CD8-positive, alpha-beta memory T cell (primary cell): ENCODE measurements around the gene IPO8. TPM values are rescaled to one million over a fixed set of nuclear protein-coding genes. Genes with fewer than 3 reads are reported as not detected.

ENCODE experiments used
- CTCF ChIA-PET: fragments of 350-600 bp; sonication (Branson Sonifier 250); formaldehyde crosslinking; loops from one replicate; lab custom pipeline; 2021; ENCODE audit warnings: antibody characterized with exemption; lab: Charles Lee
- POLR2A ChIA-PET: fragments of 350-600 bp; sonication (Branson Sonifier 250); formaldehyde crosslinking; loops from one replicate; lab custom pipeline; 2021; ENCODE audit warnings: antibody characterized with exemption; lab: Charles Lee
- DNase-seq, 5 donors: peaks; one replicate each; pipeline versions ENCODE4 v3.0.0 to v3.0.0-alpha.2; 2020 to 2022; ENCODE audit warnings: mixed read lengths in 1 of 5
- H3K27ac ChIP-seq: one replicate; pipeline ENCODE4 v1.7.0; 2013; ENCODE audit warnings: low read depth, mild to moderate bottlenecking, low read length, moderate library complexity
- H3K27me3 ChIP-seq: 2 replicates; pipeline ENCODE4 v1.7.0; 2013; ENCODE audit warnings: low read length, mild to moderate bottlenecking; ENCODE audit not compliant: insufficient read depth, poor library complexity, severe bottlenecking
- H3K36me3 ChIP-seq: 2 replicates; pipeline ENCODE4 v1.7.0; 2013; ENCODE audit warnings: mild to moderate bottlenecking, low read length, moderate library complexity; ENCODE audit not compliant: insufficient read depth
- H3K4me1 ChIP-seq: 2 replicates; pipeline ENCODE4 v1.7.0; 2013; ENCODE audit warnings: mild to moderate bottlenecking, low read length, moderate library complexity; ENCODE audit not compliant: insufficient read depth
- H3K4me3 ChIP-seq: 2 replicates; pipeline ENCODE4 v1.7.0; 2013; ENCODE audit warnings: mild to moderate bottlenecking, low read length
- H3K9me3 ChIP-seq: 2 replicates; pipeline ENCODE4 v1.7.0; 2013; ENCODE audit warnings: mild to moderate bottlenecking, low read length
- H3K27ac Mint-ChIP-seq, 8 donors: one replicate each; pipeline ENCODE4 v1.8.0; 2020 to 2021; ENCODE audit warnings: mixed read lengths in 8 of 8, mild to moderate bottlenecking in 6 of 8, inconsistent platforms in 3 of 8, moderate library complexity in 3 of 8
- H3K27me3 Mint-ChIP-seq, 2 donors: one replicate each; pipeline ENCODE4 v1.8.0; 2020 to 2021; ENCODE audit warnings: mixed read lengths in 2 of 2, mild to moderate bottlenecking in 1 of 2, moderate library complexity in 1 of 2
- H3K36me3 Mint-ChIP-seq, 3 donors: one replicate each; pipeline ENCODE4 v1.8.0; 2020 to 2021; ENCODE audit warnings: mixed read lengths in 3 of 3, inconsistent platforms in 1 of 3, mild to moderate bottlenecking in 1 of 3
- H3K4me1 Mint-ChIP-seq, 3 donors: one replicate each; pipeline ENCODE4 v1.8.0; 2020 to 2021; ENCODE audit warnings: mixed read lengths in 3 of 3, inconsistent platforms in 1 of 3, mild to moderate bottlenecking in 1 of 3
- H3K4me3 Mint-ChIP-seq, 7 donors: one replicate each; pipeline ENCODE4 v1.8.0; 2020 to 2021; ENCODE audit warnings: mixed read lengths in 7 of 7, mild to moderate bottlenecking in 6 of 7, moderate library complexity in 4 of 7, inconsistent platforms in 2 of 7
- H3K9me3 Mint-ChIP-seq, 5 donors: one replicate each; pipeline ENCODE4 v1.8.0; 2020 to 2022; ENCODE audit warnings: mixed read lengths in 5 of 5, mild to moderate bottlenecking in 3 of 5, moderate library complexity in 2 of 5, inconsistent platforms in 1 of 5
- polyA plus RNA-seq: library from polyadenylated mRNA; unstranded; fragments of 300-500 nt; fragmentation: Illumina TruSeq; gene quantifications from one replicate; pipeline ENCODE4 v1.2.3, GENCODE V29; 2021
- total RNA-seq, 2 experiments: library from RNA; stranded (reverse); gene quantifications; one replicate each; pipeline ENCODE4 v1.2.3, GENCODE V29; 2021

Gene IPO8
- total RNA-seq: 10 to 100 TPM; 50.8 to 52.9 TPM
- polyA plus RNA-seq: 14.8 TPM

DNA sequence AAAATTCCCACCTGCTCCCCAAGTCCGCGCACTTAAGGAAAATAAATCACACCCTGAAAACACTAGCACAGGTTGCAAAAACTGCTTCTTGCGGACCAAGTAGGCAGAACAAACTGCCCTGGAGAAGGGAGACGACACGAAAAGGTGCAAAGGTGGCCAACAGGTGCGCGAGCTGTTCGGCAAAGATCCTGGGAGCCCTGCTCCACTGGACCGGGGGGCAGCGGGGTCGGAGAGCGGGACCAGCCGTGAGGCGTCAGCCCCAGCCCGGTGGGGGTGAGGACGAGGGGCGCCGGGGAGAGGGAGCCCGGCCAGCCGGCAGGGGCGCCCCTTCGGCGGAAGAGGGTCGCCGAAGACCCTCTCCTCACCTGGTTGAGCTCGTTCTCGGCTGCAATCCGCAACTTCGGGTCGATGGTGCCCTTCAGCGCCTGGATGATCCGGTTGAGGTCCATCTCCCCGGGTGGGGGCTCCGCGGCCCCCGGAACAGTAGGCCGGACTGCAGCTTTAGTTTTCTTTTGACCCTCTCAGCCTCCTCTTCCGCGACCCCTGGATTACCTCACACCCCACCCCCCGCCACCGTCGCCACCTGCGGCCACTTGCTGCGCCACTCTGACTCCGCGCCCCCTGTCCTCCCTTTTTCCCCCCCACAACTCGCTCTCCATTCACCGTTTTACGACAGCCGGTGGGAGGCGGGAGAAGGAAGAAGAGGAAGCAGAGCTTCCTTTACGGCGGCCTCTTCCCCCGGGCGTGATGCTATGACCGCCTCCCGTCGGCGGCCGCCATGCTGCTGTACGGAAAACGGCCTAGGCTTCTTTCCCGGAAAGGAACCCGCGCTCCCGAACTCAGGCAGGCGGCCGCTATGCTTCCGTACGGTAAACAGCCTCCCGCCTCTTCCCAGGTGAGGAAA lies at the start of gene IPO8:
Gene IPO8 (minus strand): TSS at position 671 of the 904 bp plus-strand sequence. CDS start 222 bp downstream, at position 449.
- Mint-ChIP-seq H3K27ac (peak within 1 kb of the TSS; percentile 84 to 97 (median 96)), H3K9me3 (no peaks in the 10 kb centered on the region), H3K4me1 (peaks cover 47 to 55% (median 52%) of the 10 kb centered on the region in 3 donors), H3K36me3 (peaks cover 0 to 11% (median 3%) of the 10 kb centered on the region in 3 donors), H3K27me3 (no peaks in the 10 kb centered on the region), H3K4me3 (peak within 1 kb of the TSS; percentile 96 to 99 (median 99))
- peaks cover 21% of the 10 kb centered on the region for H3K4me1 ChIP-seq
- no peaks in the 10 kb centered on the region for H3K36me3 ChIP-seq
- H3K9me3 ChIP-seq: no peaks in the 10 kb centered on the region
- H3K4me3 ChIP-seq: peak within 1 kb of the TSS; percentile 89
- peak; percentile 78 to 90 (median 83) for DNase-seq
- no peaks in the 10 kb centered on the region for H3K27me3 ChIP-seq
- H3K27ac ChIP-seq: peak within 1 kb of the TSS; percentile 86
- POLR2A ChIA-PET: interaction anchor here (0.7 to 2.0 kb wide), 6 partner anchors 15 to 1314 kb away, joined by 3 to 13 read pairs (median 8); partner anchors contain the start of genes CAPRIN2 and ERGIC2
- CTCF ChIA-PET: interaction anchor here (0.6 to 1.9 kb wide), 13 partner anchors 11 to 153 kb away, joined by 3 to 8 read pairs (median 4); partner anchors contain the start of gene CAPRIN2

DNA sequence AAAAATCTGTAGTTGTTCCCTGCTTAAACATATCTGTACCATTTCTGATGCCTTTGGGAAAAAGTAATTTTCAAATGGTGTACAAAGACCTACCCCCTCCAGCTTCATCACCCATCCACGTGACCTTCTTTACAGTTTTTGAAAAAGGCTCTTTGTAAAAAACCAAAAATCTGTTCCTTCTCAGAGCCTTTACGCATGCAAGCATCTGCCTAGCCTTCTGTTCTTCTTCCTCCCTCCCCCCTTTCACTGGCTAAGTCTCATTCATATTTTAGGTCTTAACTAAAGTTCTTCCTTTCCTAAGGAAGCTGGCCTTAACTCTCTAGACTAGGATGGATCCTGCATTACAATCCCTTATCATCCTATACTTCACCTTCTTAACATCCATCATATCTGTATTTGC lies 48.7 kb upstream of the IPO8 start:
- Histone ChIP-seq H3K27ac (no peak overlapping the region), H3K4me1 (no peaks in the 10 kb centered on the region), H3K9me3 (no peaks in the 10 kb centered on the region), H3K36me3 (no peaks in the 10 kb centered on the region), H3K4me3 (no peak overlapping the region), H3K27me3 (no peaks in the 10 kb centered on the region)
- ChIA-PET POLR2A (no interaction called here), CTCF (no interaction called here)
- Mint-ChIP-seq H3K4me3 (no peak overlapping the region), H3K27me3 (no peaks in the 10 kb centered on the region), H3K27ac (no peak overlapping the region), H3K4me1 (peaks cover 14 to 32% (median 31%) of the 10 kb centered on the region in 3 donors), H3K36me3 (peaks cover 14 to 40% (median 17%) of the 10 kb centered on the region in 3 donors), H3K9me3 (no peaks in the 10 kb centered on the region)
- no peak for DNase-seq

- Mint-ChIP-seq H3K9me3 (no peaks in the 10 kb centered on the region), H3K4me1 (peaks cover 0 to 16% (median 14%) of the 10 kb centered on the region in 3 donors), H3K27me3 (no peaks in the 10 kb centered on the region), H3K36me3 (peaks cover 24 to 46% (median 26%) of the 10 kb centered on the region in 3 donors), H3K4me3 (no peak overlapping the region), H3K27ac (no peak overlapping the region)
- Histone ChIP-seq H3K27ac (no peak overlapping the region), H3K27me3 (no peaks in the 10 kb centered on the region), H3K4me3 (no peak overlapping the region), H3K4me1 (no peaks in the 10 kb centered on the region), H3K36me3 (no peaks in the 10 kb centered on the region), H3K9me3 (no peaks in the 10 kb centered on the region)
- ChIA-PET CTCF (no interaction called here), POLR2A (no interaction called here)
- no peak for DNase-seq
These were observed 44.6 kb upstream of the IPO8 start for GRCh38 chr12:30740274-30740673.

DNA sequence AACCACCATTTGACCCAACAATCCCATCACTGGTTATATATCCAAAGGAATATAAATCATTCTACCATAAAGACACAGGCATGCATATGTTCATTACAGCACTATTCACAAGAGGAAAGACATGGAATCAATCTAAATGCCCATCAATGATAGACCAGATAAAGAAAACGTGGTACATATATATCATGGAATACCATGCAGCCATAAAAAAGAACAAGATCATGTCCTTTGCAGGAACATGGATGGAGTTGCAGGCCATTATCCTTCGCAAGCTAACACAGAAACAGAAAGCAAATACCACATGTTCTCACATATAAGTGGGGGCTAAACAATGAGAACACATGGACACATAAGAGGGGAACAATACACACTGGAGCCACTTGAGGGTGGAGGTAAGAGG lies 43.4 kb upstream of the IPO8 start:
- peaks cover 3% of the 10 kb centered on the region for H3K36me3 ChIP-seq
- no peak overlapping the region for H3K27ac ChIP-seq
- POLR2A ChIA-PET: interaction anchor here (0.6 kb wide), 1 partner anchor 43 kb away, joined by 6 read pairs; the partner anchor contains the start of gene IPO8
- Mint-ChIP-seq H3K27ac (no peak overlapping the region), H3K36me3 (peaks cover 26 to 56% (median 30%) of the 10 kb centered on the region in 3 donors), H3K9me3 (no peaks in the 10 kb centered on the region), H3K4me3 (no peak overlapping the region), H3K4me1 (peaks cover 0 to 16% (median 14%) of the 10 kb centered on the region in 3 donors), H3K27me3 (no peaks in the 10 kb centered on the region)
- CTCF ChIA-PET: no interaction called here
- no peak overlapping the region for H3K4me3 ChIP-seq
- H3K4me1 ChIP-seq: no peaks in the 10 kb centered on the region
- H3K27me3 ChIP-seq: no peaks in the 10 kb centered on the region
- DNase-seq: no peak
- no peaks in the 10 kb centered on the region for H3K9me3 ChIP-seq

DNA sequence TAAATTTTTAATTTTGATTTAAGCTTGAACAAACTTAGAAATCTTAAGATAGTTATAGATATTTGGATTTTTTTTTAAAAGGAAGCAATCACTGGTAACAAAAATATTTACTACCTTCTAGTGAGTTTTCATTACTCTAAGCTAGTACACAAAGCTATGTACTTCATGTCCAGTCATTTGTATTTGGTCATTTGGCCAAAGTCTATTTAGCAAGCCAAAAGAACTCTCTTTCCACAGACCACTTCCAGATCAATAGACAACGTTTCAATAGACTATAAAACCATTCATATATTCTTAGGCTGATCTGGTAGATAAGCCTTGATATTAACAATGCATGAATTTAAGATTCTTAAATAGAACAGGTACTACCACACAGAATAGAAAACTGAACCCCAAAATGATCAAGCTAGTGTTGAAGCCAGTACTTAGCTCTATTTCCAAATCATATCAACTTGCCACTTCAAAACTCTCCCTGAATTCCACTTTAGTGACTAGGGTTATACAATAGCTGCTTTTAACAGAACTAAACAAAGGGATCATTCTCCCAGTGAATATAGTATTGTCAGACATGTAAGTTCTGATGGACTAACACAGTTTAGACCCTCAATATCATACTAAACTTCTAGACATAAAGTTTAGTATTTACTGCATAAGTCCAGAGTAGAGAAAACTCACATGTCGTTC lies 37.4 kb upstream of the IPO8 start:
- H3K4me1 Mint-ChIP-seq: peaks cover 0 to 9% (median 3%) of the 10 kb centered on the region in 3 donors
- DNase-seq: no peak
- H3K27ac ChIP-seq: no peak overlapping the region
- POLR2A ChIA-PET: no interaction called here
- no peaks in the 10 kb centered on the region for H3K9me3 ChIP-seq
- H3K36me3 ChIP-seq: peaks cover 3% of the 10 kb centered on the region
- CTCF ChIA-PET: interaction anchor here (1.3 kb wide), 1 partner anchor 18 kb away, joined by 5 read pairs; no protein-coding TSS in a partner anchor
- H3K4me3 ChIP-seq: no peak overlapping the region
- H3K27ac Mint-ChIP-seq: no peak overlapping the region
- no peaks in the 10 kb centered on the region for H3K27me3 ChIP-seq
- H3K36me3 Mint-ChIP-seq: peaks cover 25 to 81% (median 34%) of the 10 kb centered on the region in 3 donors
- H3K4me3 Mint-ChIP-seq: no peak overlapping the region
- no peaks in the 10 kb centered on the region for H3K27me3 Mint-ChIP-seq
- H3K4me1 ChIP-seq: no peaks in the 10 kb centered on the region
- no peaks in the 10 kb centered on the region for H3K9me3 Mint-ChIP-seq

DNA sequence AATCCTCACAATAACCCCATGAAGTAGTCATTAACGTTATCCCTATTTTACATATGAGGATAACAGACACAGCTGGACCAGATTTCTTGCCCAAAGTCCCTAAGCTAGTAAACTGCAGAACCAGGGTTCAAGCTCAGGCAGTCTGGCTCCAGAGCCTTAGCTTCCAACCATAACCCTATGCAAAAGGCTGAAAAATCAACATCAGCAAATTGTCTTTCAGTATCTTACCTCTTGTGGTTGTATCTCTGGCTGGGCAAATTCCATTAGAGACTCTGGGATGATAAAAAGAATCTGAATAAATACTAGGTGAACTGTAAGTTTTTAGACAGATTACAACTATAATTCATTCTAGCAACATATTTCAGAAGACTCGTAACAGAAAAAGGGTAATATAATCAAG lies 34.3 kb upstream of the IPO8 start:
- Mint-ChIP-seq H3K4me3 (no peak overlapping the region), H3K4me1 (peaks cover 6 to 12% (median 7%) of the 10 kb centered on the region in 3 donors), H3K9me3 (no peaks in the 10 kb centered on the region), H3K27ac (no peak overlapping the region), H3K27me3 (no peaks in the 10 kb centered on the region), H3K36me3 (peaks cover 13 to 81% (median 31%) of the 10 kb centered on the region in 3 donors)
- Histone ChIP-seq H3K4me3 (no peak overlapping the region), H3K36me3 (peaks cover 3% of the 10 kb centered on the region), H3K27ac (no peak overlapping the region), H3K27me3 (no peaks in the 10 kb centered on the region), H3K9me3 (no peaks in the 10 kb centered on the region), H3K4me1 (no peaks in the 10 kb centered on the region)
- POLR2A ChIA-PET: no interaction called here
- CTCF ChIA-PET: no interaction called here
- DNase-seq: no peak

GRCh38 chr12:30729547-30729946 lies 33.9 kb upstream of the IPO8 start:
- Mint-ChIP-seq H3K4me1 (peaks cover 6 to 12% (median 7%) of the 10 kb centered on the region in 3 donors), H3K9me3 (no peaks in the 10 kb centered on the region), H3K27me3 (no peaks in the 10 kb centered on the region), H3K4me3 (no peak overlapping the region), H3K27ac (no peak overlapping the region), H3K36me3 (peaks cover 13 to 81% (median 31%) of the 10 kb centered on the region in 3 donors)
- Histone ChIP-seq H3K27ac (no peak overlapping the region), H3K9me3 (no peaks in the 10 kb centered on the region), H3K36me3 (no peaks in the 10 kb centered on the region), H3K4me1 (no peaks in the 10 kb centered on the region), H3K4me3 (no peak overlapping the region), H3K27me3 (no peaks in the 10 kb centered on the region)
- POLR2A ChIA-PET: no interaction called here
- CTCF ChIA-PET: no interaction called here
- no peak for DNase-seq
